ENCODE measurements around the gene TMEM175.

DNA sequence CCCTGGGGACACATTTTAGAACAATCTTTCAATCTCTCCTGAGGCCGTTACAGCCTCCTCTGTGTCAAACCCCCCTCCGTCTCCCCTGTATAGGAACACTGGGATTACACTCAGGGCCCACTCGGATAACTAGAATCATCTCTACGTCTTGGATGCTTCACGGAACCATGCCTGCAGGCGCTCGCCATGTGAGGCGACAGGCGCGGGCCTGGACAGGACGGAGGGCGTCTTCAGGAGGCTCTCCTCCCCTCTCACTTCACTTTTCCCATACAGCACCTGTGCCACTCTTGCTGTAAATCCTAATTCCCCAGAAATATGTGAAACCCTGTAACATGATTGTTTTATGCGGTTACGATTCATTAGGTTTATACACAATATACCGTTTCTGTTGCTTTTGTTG is 50.6 kb downstream of the TMEM175 start:
- TF ChIP-seq, protein P1, sequence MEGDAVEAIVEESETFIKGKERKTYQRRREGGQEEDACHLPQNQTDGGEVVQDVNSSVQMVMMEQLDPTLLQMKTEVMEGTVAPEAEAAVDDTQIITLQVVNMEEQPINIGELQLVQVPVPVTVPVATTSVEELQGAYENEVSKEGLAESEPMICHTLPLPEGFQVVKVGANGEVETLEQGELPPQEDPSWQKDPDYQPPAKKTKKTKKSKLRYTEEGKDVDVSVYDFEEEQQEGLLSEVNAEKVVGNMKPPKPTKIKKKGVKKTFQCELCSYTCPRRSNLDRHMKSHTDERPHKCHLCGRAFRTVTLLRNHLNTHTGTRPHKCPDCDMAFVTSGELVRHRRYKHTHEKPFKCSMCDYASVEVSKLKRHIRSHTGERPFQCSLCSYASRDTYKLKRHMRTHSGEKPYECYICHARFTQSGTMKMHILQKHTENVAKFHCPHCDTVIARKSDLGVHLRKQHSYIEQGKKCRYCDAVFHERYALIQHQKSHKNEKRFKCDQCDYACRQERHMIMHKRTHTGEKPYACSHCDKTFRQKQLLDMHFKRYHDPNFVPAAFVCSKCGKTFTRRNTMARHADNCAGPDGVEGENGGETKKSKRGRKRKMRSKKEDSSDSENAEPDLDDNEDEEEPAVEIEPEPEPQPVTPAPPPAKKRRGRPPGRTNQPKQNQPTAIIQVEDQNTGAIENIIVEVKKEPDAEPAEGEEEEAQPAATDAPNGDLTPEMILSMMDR (conservative IDR thresholded peaks at IDR 0.05; ENCODE audit: low read length), result no peak
- no peak for TF ChIP-seq EZH2phosphoT487 (IDR thresholded peaks at IDR 0.05; ENCODE audit: borderline replicate concordance, low read depth, low read length)

Data from OCI-LY7 (cell line).